ENCODE results near the gene MYNN. TPM values are rescaled to one million over a fixed set of nuclear protein-coding genes. Genes with fewer than 3 reads are reported as not detected.
A peak's percentile ranks its signal among the peaks of the same experiment; 100 is the strongest.

Gene MYNN
- total and polyA plus RNA-seq, 2 experiments from 2014 or later, result 12.8 to 16.7 TPM

DNA sequence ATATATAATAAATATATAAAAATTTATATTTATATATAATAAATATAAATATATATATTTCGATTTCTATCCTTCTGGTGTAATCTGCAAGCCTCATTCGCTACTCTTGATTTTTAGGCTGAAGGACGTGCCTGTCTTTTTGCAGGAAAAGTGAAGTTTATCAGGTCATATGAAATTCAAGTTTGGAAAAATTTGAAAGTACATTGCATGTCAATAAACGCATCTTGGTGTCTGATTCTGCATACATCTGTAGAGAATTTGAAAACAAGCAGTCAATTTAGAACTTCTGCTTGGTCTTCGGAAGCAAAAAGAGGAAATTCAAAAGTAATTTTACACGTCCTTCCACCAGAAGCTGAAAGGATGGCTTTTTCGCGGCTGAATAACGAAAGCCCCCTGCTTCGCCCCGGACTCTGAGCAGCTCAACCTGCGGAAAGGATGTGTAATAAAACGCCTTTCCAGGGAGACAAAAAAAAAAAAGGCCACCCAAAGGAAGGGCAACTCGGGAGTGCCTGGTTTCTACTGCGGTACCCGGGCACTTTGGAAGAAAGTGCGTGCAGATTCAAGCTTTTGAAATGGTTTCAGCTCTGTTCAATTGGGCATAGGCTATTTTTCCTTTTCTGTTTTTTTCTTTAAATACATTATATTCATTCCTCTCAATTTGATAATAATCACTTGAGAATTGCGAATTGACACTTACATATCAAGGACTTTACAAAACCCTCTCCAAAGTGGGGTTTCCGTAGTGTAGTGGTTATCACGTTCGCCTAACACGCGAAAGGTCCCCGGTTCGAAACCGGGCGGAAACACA is 1.5 kb upstream of the MYNN start:
- Histone ChIP-seq H3K27ac (peak overlapping the region; percentile 16), H3K4me3 (peak overlapping the region; percentile 81)
- peak; percentile 75 to 82 for DNase-seq (ENCODE audit: low read depth in 1 of 2, low spot score in 1 of 2)

DNA sequence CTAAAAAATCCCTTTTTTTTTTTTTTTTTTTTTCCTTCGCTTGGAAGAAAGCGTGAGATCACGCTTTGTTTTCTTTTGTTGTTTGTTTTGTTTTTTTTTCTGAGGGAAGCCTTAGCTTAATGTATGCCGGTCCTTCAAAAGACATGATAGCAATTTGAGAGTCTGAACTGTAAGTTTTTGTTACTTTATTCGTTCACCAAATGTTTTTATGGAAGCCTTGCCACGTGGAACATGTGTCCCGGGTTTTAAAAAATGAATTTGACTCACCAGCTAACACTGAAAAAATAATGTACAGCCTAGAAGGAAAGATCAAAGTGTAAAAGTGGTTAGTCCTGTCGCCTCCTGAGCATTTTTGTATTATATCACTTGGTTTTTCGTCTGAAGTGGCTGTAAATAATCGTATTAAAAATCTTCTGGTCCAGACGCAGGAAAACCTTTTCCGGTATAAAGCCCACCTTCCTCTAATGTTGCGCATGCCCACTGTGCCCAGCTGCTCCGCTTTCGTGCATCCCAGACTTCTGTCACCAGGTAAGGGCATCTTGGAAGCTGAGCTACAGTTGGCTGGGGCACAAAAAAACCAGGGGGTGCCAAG is 795 bp upstream of the MYNN start:
- Histone ChIP-seq H3K36me3 (peaks cover 25% of the 10 kb centered on the region), H3K27me3 (no peaks in the 10 kb centered on the region), H3K27ac (peak overlapping the region; percentile 99), H3K4me3 (peak overlapping the region; percentile 81), H3K4me1 (ENCODE audit: low read depth) (peaks cover 9% of the 10 kb centered on the region), H3K9me3 (ENCODE audit: low read depth) (no peaks in the 10 kb centered on the region)
- TF ChIP-seq, protein P1, sequence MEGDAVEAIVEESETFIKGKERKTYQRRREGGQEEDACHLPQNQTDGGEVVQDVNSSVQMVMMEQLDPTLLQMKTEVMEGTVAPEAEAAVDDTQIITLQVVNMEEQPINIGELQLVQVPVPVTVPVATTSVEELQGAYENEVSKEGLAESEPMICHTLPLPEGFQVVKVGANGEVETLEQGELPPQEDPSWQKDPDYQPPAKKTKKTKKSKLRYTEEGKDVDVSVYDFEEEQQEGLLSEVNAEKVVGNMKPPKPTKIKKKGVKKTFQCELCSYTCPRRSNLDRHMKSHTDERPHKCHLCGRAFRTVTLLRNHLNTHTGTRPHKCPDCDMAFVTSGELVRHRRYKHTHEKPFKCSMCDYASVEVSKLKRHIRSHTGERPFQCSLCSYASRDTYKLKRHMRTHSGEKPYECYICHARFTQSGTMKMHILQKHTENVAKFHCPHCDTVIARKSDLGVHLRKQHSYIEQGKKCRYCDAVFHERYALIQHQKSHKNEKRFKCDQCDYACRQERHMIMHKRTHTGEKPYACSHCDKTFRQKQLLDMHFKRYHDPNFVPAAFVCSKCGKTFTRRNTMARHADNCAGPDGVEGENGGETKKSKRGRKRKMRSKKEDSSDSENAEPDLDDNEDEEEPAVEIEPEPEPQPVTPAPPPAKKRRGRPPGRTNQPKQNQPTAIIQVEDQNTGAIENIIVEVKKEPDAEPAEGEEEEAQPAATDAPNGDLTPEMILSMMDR (IDR thresholded peaks at IDR 0.05; ENCODE audit: low read depth, low read length), result no peak
- peak; percentile 81 to 82 for DNase-seq (ENCODE audit: low read depth in 1 of 2, low spot score in 1 of 2)

More for the DNA sequence above, 1.5 kb upstream of the MYNN start:
- Histone ChIP-seq H3K4me1 (ENCODE audit: low read depth) (peaks cover 9% of the 10 kb centered on the region), H3K27me3 (no peaks in the 10 kb centered on the region), H3K9me3 (ENCODE audit: low read depth) (no peaks in the 10 kb centered on the region), H3K36me3 (peaks cover 19% of the 10 kb centered on the region)
- TF ChIP-seq, protein P1 (IDR thresholded peaks at IDR 0.05; ENCODE audit: low read depth, low read length), result no peak

DNA sequence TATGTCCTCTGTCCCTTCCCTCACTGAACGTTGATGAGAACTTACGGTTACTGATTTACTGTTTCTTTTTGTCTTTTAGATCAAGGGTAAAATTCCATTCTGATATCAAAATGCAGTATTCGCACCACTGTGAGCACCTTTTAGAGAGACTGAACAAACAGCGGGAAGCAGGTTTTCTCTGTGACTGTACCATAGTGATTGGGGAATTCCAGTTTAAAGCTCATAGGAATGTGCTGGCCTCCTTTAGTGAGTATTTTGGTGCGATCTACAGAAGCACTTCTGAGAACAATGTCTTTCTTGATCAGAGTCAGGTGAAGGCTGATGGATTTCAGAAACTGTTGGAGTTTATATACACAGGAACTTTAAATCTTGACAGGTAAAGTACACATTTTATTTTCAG is 990 bp downstream of the MYNN start:
- DNase-seq (ENCODE audit: low read depth in 1 of 2, low spot score in 1 of 2), result no peak
- Histone ChIP-seq H3K36me3 (peaks cover 42% of the 10 kb centered on the region), H3K27ac (peak overlapping the region; percentile 99), H3K4me1 (ENCODE audit: low read depth) (peaks cover 9% of the 10 kb centered on the region), H3K27me3 (no peaks in the 10 kb centered on the region), H3K9me3 (ENCODE audit: low read depth) (no peaks in the 10 kb centered on the region), H3K4me3 (peak overlapping the region; percentile 81)
- TF ChIP-seq, protein P1 (IDR thresholded peaks at IDR 0.05; ENCODE audit: low read depth, low read length), result no peak

DNA sequence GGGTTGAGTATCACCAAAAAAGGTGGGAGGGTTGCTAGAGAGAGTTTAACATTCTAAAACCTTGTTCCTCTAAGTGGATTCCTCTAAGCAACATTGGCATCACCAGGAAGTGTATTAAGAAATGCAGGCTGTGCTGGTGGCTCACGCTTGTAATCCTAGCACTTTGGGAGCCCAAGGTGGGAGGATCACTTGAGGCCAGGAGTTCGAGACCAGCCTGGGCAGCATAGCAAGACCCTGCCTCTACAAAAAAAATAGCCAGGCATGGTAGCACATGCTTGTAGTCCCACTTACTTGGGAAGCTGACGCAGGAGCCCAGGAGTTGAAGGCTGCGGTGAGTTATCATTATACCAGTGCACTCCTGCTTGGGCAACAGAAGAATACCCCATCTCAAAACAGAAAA is 4.6 kb downstream of the MYNN start:
- Histone ChIP-seq H3K4me3 (no peak overlapping the region), H3K9me3 (ENCODE audit: low read depth) (no peaks in the 10 kb centered on the region), H3K4me1 (ENCODE audit: low read depth) (peaks cover 6% of the 10 kb centered on the region), H3K36me3 (peaks cover 79% of the 10 kb centered on the region), H3K27ac (no peak overlapping the region), H3K27me3 (no peaks in the 10 kb centered on the region)
- DNase-seq (ENCODE audit: low read depth in 1 of 2, low spot score in 1 of 2), result no peak
- TF ChIP-seq, protein P1 (IDR thresholded peaks at IDR 0.05; ENCODE audit: low read depth, low read length), result no peak

DNA sequence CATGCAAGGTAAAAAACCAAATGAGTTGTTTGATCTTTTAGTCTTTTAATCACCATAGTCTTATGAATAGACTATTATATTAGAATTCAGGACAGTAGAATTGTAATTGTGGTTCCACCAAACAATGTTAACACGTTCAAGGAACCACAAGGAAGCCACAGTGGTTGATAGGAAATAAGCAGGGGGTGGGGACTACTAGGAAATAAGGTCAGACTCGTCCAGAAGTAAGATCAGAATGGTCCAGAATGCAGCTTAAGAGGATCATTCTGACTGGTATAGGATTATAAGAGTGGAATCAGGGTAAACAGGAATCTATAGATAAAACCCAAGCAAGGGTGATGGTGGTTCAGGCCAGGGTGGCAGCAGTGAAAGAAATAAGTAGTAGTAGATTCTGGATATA is 7.5 kb downstream of the MYNN start:
- TF ChIP-seq, protein P1 (IDR thresholded peaks at IDR 0.05; ENCODE audit: low read depth, low read length), result no peak
- no peak for DNase-seq (ENCODE audit: low read depth in 1 of 2, low spot score in 1 of 2)
- peaks cover 93% of the 10 kb centered on the region for H3K36me3 ChIP-seq
- H3K27ac ChIP-seq, result no peak overlapping the region
- H3K27me3 ChIP-seq, result no peaks in the 10 kb centered on the region
- no peak overlapping the region for H3K4me3 ChIP-seq
- H3K4me1 ChIP-seq (ENCODE audit: low read depth), result no peaks in the 10 kb centered on the region
- H3K9me3 ChIP-seq (ENCODE audit: low read depth), result no peaks in the 10 kb centered on the region
